SH-SY5Y (cell line): ENCODE measurements around the gene OCIAD2.

Source experiments
- GATA2 ChIP-seq: IDR thresholded peaks from 2 replicates; pipeline ENCODE4 v1.6.1; 2011; ENCODE audit warnings: mild to moderate bottlenecking, low read depth, low read length
- GATA3 ChIP-seq: IDR thresholded peaks from 2 replicates; pipeline ENCODE4 v1.6.1; 2011; ENCODE audit warnings: low read depth, mild to moderate bottlenecking, low read length, moderate library complexity

- no peak for TF ChIP-seq GATA3
- no peak for TF ChIP-seq GATA2
Observed at GRCh38 chr4:48901196-48901595, 5.4 kb downstream of the OCIAD2 start.
